Measurements from ENCODE around the gene TFDP2. TPM values are rescaled to one million over a fixed set of nuclear protein-coding genes. Genes with fewer than 3 reads are reported as not detected.

Gene TFDP2
- total RNA-seq, 1 experiment from 2014 or later = 76.0 TPM

GRCh38 chr3:142035308-142035922 lies 113.9 kb downstream of the TFDP2 start:
- no peak overlapping the region for H2AFZ ChIP-seq (ENCODE audit: low read length)
- H3K4me2 ChIP-seq (ENCODE audit: insufficient read depth, insufficient read length, low read length) = no peak overlapping the region
- H3K9ac ChIP-seq (ENCODE audit: extremely low read depth, insufficient read length, low read length) = no peak overlapping the region
- no peak overlapping the region for H3K27ac ChIP-seq (ENCODE audit: insufficient read length, low read depth, low read length)
- H3K4ac ChIP-seq (ENCODE audit: low read depth, low read length) = no peak overlapping the region
- no peaks in the 10 kb centered on the region for H3K79me1 ChIP-seq (ENCODE audit: insufficient read depth, low read depth, low read length, poor library complexity, severe bottlenecking)
- no peaks in the 10 kb centered on the region for H4K20me1 ChIP-seq (ENCODE audit: control insufficient read depth, insufficient read depth, insufficient read length)
- no peak overlapping the region for H4K5ac ChIP-seq (ENCODE audit: insufficient read length, low read depth, low read length)
- no peak overlapping the region for H2BK5ac ChIP-seq (ENCODE audit: insufficient read length, low read length)
- Mint-ChIP-seq H3K9me3 (no peaks in the 10 kb centered on the region), H3K27me3 (ENCODE audit: low read depth) (no peaks in the 10 kb centered on the region), H3K36me3 (ENCODE audit: insufficient read depth in 1 of 3, low read depth in 3 of 3) (peaks cover 0 to 7% (median 0%) of the 10 kb centered on the region in 3 experiments; a peak in 2 of 7 replicates), H3K27ac (no peak overlapping the region), H3K4me3 (no peak overlapping the region), H3K4me1 (peaks cover 0 to 5% of the 10 kb centered on the region in 2 experiments; a peak in 1 of 4 replicates)
- no peaks in the 10 kb centered on the region for H3K79me2 ChIP-seq (ENCODE audit: insufficient read depth, low read length)
- no peak overlapping the region for H2BK12ac ChIP-seq (ENCODE audit: insufficient read length, low read depth, low read length)
- no peaks in the 10 kb centered on the region for H3K9me3 ChIP-seq (ENCODE audit: control insufficient read depth, low read depth, low read length)
- H4K8ac ChIP-seq (replicated peaks; ENCODE audit: insufficient read length, low read depth, low read length) = no peak overlapping the region
- H3K56ac ChIP-seq (ENCODE audit: insufficient read length, low read depth, low read length) = no peak overlapping the region
- no peak overlapping the region for H3K23ac ChIP-seq (ENCODE audit: insufficient read length, low read depth, low read length)
- TF ChIP-seq CTCF (conservative IDR thresholded peaks at IDR 0.05) = no peak
- no peak for DNase-seq
- no peak overlapping the region for H3K14ac ChIP-seq (ENCODE audit: insufficient read depth, low read length)
- H4K91ac ChIP-seq (ENCODE audit: insufficient read length, low read depth, low read length) = no peak overlapping the region
- no peak overlapping the region for H3T11ph ChIP-seq (ENCODE audit: low read length)
- H2BK20ac ChIP-seq (ENCODE audit: low read depth, low read length, poor library complexity, severe bottlenecking) = no peak overlapping the region
- no peak overlapping the region for H2BK15ac ChIP-seq (ENCODE audit: low read depth, low read length)
- H3K4me1 ChIP-seq (ENCODE audit: insufficient read depth, low read length) = no peaks in the 10 kb centered on the region
- H2AK5ac ChIP-seq (ENCODE audit: insufficient read length, low read length) = no peak overlapping the region
- no CpG with 5 or more reads among the region's 3 CpGs for WGBS (ENCODE audit: extremely low coverage, insufficient read length, low lambda C conversion rate)
- no peaks in the 10 kb centered on the region for H3K27me3 ChIP-seq (ENCODE audit: insufficient read depth, low read length)
- H3K18ac ChIP-seq (ENCODE audit: insufficient read length, low read depth, low read length) = no peak overlapping the region
- H3K23me2 ChIP-seq (ENCODE audit: insufficient read length, low read depth, low read length, poor library complexity, severe bottlenecking) = no peaks in the 10 kb centered on the region
- no peak overlapping the region for H2BK120ac ChIP-seq (ENCODE audit: low read depth, low read length, poor library complexity, severe bottlenecking)
